ENCODE measurements around the gene UBE2D2. TPM values are rescaled to one million over a fixed set of nuclear protein-coding genes. Genes with fewer than 3 reads are reported as not detected.

Gene UBE2D2
- total and polyA plus RNA-seq, 2 of the 13 experiments (the other 11 are each of a cell fraction or from before 2014, with no cell fraction given) = 79.1 to 109 TPM

DNA sequence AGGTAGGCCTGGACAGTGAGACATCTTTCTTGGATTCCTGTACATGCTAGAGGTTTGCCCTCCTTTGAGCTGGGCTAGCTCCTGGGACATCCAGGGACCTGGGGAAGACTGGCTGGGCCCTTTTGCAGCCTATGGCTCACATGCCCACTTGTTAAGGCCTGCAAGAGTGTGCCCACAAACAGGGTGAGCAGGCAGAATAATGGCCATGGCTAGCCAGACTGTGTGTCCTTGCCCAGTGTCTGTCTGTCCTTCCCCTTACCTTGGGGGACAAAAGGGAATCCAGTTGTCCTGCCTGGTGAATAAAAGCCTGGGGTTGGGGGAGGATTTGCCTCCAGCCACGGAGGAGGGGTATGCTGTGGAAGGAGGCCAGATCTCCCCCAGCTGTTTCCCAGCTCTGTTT lies 74.1 kb downstream of the UBE2D2 start:
- H3K27me3 ChIP-seq (ENCODE audit: control insufficient read depth in 1 of 2, insufficient read depth in 2 of 2, low read length in 2 of 2) = no peaks in the 10 kb centered on the region
- FAIRE-seq (no peak), DNase-seq (ENCODE audit: low spot score) (no peak), ATAC-seq (no peak)
- no peak overlapping the region for H3K27ac ChIP-seq (ENCODE audit: extremely low read length, insufficient read depth, low read length)
- no TSS peak for BruUV-seq (replicated peaks)
- no peaks in the 10 kb centered on the region for H3K36me3 ChIP-seq (replicated peaks in 1 of 2; ENCODE audit: control insufficient read depth in 1 of 2, insufficient read depth in 2 of 2, low read length in 2 of 2)
- CTCF ChIA-PET (ENCODE audit: low intra/inter-chr PET ratio, low total read pairs) = interaction anchor here (1.8 to 2.9 kb wide), 3 partner anchors 15 to 131 kb away, joined by 10 to 19 read pairs (median 10); no protein-coding TSS in a partner anchor
- no peak overlapping the region for H2AFZ ChIP-seq (ENCODE audit: low read length)
- H3K4me2 ChIP-seq (ENCODE audit: low read depth, low read length) = no peak overlapping the region
- 91% methylated on average over 1 of the region's 1 CpG for WGBS (ENCODE audit: low lambda C conversion rate)
- H3K9ac ChIP-seq (ENCODE audit: insufficient read depth, low read depth, low read length) = no peak overlapping the region
- TF ChIP-seq, protein P1, sequence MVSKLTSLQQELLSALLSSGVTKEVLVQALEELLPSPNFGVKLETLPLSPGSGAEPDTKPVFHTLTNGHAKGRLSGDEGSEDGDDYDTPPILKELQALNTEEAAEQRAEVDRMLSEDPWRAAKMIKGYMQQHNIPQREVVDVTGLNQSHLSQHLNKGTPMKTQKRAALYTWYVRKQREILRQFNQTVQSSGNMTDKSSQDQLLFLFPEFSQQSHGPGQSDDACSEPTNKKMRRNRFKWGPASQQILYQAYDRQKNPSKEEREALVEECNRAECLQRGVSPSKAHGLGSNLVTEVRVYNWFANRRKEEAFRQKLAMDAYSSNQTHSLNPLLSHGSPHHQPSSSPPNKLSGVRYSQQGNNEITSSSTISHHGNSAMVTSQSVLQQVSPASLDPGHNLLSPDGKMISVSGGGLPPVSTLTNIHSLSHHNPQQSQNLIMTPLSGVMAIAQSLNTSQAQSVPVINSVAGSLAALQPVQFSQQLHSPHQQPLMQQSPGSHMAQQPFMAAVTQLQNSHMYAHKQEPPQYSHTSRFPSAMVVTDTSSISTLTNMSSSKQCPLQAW (CRISPR knock-in tag; IDR thresholded peaks at IDR 0.05) = no peak
- TF ChIP-seq MAZ (IDR thresholded peaks at IDR 0.05; ENCODE audit: borderline replicate concordance, low read depth, low read length) = 0 out of 2 replicates have a peak, but pooled peaks have one; percentile 11
- no peak for TF ChIP-seq MAZ (CRISPR knock-in tag; IDR thresholded peaks at IDR 0.05; ENCODE audit: low read depth)
- TF ChIP-seq, protein P2, sequence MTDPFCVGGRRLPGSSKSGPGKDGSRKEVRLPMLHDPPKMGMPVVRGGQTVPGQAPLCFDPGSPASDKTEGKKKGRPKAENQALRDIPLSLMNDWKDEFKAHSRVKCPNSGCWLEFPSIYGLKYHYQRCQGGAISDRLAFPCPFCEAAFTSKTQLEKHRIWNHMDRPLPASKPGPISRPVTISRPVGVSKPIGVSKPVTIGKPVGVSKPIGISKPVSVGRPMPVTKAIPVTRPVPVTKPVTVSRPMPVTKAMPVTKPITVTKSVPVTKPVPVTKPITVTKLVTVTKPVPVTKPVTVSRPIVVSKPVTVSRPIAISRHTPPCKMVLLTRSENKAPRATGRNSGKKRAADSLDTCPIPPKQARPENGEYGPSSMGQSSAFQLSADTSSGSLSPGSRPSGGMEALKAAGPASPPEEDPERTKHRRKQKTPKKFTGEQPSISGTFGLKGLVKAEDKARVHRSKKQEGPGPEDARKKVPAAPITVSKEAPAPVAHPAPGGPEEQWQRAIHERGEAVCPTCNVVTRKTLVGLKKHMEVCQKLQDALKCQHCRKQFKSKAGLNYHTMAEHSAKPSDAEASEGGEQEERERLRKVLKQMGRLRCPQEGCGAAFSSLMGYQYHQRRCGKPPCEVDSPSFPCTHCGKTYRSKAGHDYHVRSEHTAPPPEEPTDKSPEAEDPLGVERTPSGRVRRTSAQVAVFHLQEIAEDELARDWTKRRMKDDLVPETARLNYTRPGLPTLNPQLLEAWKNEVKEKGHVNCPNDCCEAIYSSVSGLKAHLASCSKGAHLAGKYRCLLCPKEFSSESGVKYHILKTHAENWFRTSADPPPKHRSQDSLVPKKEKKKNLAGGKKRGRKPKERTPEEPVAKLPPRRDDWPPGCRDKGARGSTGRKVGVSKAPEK (CRISPR knock-in tag; IDR thresholded peaks at IDR 0.05; ENCODE audit: borderline replicate concordance) = no peak
- intact Hi-C loops (cut with micrococcal nuclease; ENCODE audit: unreplicated experiment) = loop anchor here (10.0 kb wide), 1 partner anchor 210 kb away; no protein-coding TSS in a partner anchor
- H3K9me3 ChIP-seq (ENCODE audit: low read length) = no peaks in the 10 kb centered on the region
- H3K4me3 ChIP-seq (replicated peaks in 1 of 3; ENCODE audit: insufficient read depth in 1 of 3, low read depth in 2 of 3, low read length in 3 of 3) = no peak overlapping the region
- POLR2A ChIA-PET = interaction anchor here (0.7 to 4.6 kb wide), 9 partner anchors 12 to 132 kb away, joined by 3 to 95 read pairs (median 4); partner anchors contain the start of gene CXXC5
- in situ Hi-C loops (cut with HindIII; ENCODE audit: extremely low pct_ligation_motif_present, low pct_unique_long_range_greater_than_20kb) = loop anchor here (5.0 to 25.0 kb wide), 2 partner anchors 72 to 327 kb away; no protein-coding TSS in a partner anchor
- no peaks in the 10 kb centered on the region for H3K79me2 ChIP-seq (ENCODE audit: insufficient read depth, low read length)
- H4K20me1 ChIP-seq (ENCODE audit: insufficient read depth, low read length) = no peaks in the 10 kb centered on the region
- peaks cover 69% of the 10 kb centered on the region for H3K4me1 ChIP-seq (ENCODE audit: insufficient read depth, low read length)
